Measurements from ENCODE around the gene SLAMF1. TPM values are rescaled to one million over a fixed set of nuclear protein-coding genes. Genes with fewer than 3 reads are reported as not detected.
A peak's percentile ranks its signal among the peaks of the same experiment; 100 is the strongest.
"Not testable (repeated sequence)": the region's sequence is repeated elsewhere in the genome, so short reads cannot be mapped to it uniquely, and the experiment has no call there.

SLAMF1 gene
- total and polyA plus RNA-seq, 2 experiments from 2014 or later, result not detected

DNA sequence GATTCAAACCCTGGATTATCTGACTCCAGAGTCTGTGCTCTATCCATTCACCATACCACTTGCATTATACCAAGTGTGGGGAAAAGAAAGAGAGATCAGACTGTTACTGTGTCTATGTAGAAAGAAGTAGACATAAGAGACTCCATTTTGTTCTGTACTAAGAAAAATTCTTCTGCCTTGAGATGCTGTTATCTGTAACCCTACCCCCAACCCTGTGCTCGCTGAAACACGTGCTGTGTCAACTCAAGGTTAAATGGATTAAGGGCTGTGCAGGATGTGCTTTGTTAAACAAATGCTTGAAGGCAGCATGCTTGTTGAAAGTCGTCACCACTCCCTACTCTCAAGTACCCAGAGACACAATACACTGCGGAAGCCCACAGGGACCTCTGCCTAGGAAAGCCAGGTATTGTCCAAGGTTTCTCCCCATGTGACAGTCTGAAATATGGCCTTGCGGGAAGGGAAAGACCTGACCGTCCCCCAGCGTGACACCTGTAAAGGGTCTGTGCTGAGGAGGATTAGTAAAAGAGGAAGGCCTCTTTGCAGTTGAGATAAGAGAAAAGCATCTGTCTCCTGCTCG is 5.3 kb upstream of the SLAMF1 start:
- H3K4me3 Mint-ChIP-seq, result not testable (repeated sequence)
- ATAC-seq, result peak; percentile 43

More for the DNA sequence above, 5.3 kb upstream of the SLAMF1 start:
- TF ChIP-seq CREB1 (CRISPR knock-in tag; IDR thresholded peaks at IDR 0.05; ENCODE audit: low read depth) (peak; percentile 62; the same call in 1 of the 2 replicates), ETS1 (IDR thresholded peaks at IDR 0.05) (0 out of 2 replicates have a peak, but pooled peaks have one; percentile 47), NANOG (IDR thresholded peaks at IDR 0.05; ENCODE audit: borderline replicate concordance) (peak; percentile 36; the same call in 1 of the 2 replicates), ZNF114 (CRISPR knock-in tag; IDR thresholded peaks at IDR 0.05) (peak; percentile 27; the same call in 1 of the 2 replicates)
- TF ChIP-seq, protein P1, sequence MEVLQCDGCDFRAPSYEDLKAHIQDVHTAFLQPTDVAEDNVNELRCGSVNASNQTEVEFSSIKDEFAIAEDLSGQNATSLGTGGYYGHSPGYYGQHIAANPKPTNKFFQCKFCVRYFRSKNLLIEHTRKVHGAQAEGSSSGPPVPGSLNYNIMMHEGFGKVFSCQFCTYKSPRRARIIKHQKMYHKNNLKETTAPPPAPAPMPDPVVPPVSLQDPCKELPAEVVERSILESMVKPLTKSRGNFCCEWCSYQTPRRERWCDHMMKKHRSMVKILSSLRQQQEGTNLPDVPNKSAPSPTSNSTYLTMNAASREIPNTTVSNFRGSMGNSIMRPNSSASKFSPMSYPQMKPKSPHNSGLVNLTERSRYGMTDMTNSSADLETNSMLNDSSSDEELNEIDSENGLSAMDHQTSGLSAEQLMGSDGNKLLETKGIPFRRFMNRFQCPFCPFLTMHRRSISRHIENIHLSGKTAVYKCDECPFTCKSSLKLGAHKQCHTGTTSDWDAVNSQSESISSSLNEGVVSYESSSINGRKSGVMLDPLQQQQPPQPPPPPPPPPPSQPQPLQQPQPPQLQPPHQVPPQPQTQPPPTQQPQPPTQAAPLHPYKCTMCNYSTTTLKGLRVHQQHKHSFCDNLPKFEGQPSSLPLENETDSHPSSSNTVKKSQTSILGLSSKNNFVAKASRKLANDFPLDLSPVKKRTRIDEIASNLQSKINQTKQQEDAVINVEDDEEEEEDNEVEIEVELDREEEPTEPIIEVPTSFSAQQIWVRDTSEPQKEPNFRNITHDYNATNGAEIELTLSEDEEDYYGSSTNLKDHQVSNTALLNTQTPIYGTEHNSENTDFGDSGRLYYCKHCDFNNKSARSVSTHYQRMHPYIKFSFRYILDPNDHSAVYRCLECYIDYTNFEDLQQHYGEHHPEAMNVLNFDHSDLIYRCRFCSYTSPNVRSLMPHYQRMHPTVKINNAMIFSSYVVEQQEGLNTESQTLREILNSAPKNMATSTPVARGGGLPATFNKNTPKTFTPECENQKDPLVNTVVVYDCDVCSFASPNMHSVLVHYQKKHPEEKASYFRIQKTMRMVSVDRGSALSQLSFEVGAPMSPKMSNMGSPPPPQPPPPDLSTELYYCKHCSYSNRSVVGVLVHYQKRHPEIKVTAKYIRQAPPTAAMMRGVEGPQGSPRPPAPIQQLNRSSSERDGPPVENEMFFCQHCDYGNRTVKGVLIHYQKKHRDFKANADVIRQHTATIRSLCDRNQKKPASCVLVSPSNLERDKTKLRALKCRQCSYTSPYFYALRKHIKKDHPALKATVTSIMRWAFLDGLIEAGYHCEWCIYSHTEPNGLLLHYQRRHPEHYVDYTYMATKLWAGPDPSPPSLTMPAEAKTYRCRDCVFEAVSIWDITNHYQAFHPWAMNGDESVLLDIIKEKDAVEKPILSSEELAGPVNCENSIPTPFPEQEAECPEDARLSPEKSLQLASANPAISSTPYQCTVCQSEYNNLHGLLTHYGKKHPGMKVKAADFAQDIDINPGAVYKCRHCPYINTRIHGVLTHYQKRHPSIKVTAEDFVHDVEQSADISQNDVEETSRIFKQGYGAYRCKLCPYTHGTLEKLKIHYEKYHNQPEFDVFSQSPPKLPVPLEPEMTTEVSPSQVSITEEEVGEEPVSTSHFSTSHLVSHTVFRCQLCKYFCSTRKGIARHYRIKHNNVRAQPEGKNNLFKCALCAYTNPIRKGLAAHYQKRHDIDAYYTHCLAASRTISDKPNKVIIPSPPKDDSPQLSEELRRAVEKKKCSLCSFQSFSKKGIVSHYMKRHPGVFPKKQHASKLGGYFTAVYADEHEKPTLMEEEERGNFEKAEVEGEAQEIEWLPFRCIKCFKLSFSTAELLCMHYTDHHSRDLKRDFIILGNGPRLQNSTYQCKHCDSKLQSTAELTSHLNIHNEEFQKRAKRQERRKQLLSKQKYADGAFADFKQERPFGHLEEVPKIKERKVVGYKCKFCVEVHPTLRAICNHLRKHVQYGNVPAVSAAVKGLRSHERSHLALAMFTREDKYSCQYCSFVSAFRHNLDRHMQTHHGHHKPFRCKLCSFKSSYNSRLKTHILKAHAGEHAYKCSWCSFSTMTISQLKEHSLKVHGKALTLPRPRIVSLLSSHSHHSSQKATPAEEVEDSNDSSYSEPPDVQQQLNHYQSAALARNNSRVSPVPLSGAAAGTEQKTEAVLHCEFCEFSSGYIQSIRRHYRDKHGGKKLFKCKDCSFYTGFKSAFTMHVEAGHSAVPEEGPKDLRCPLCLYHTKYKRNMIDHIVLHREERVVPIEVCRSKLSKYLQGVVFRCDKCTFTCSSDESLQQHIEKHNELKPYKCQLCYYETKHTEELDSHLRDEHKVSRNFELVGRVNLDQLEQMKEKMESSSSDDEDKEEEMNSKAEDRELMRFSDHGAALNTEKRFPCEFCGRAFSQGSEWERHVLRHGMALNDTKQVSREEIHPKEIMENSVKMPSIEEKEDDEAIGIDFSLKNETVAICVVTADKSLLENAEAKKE (CRISPR knock-in tag; IDR thresholded peaks at IDR 0.05), result peak; percentile 62; the same call in 1 of the 2 replicates
- not testable (repeated sequence) for H2AFZ ChIP-seq; H3K79me2 ChIP-seq (replicated peaks; ENCODE audit: insufficient read depth); H4K20me1 ChIP-seq (replicated peaks; ENCODE audit: insufficient read depth); H3K4me3 ChIP-seq; H3K36me3 ChIP-seq (ENCODE audit: insufficient read depth); H3K9me3 Mint-ChIP-seq; H3F3A ChIP-seq (replicated peaks; ENCODE audit: low read depth); H3K27me3 Mint-ChIP-seq (ENCODE audit: insufficient read depth, low read depth, poor library complexity); H3K36me3 Mint-ChIP-seq (ENCODE audit: low read depth); H3K27me3 ChIP-seq (ENCODE audit: insufficient read depth)
- Mint-ChIP-seq H3K27ac (peak overlapping the region; percentile 62; the same call in 1 of the 2 replicates), H3K4me1 (peaks cover 32% of the 10 kb centered on the region)
- DNase-seq (ENCODE audit: low spot score), result peak; percentile 79
- H3K9me2 ChIP-seq (ENCODE audit: insufficient read depth), result peaks cover 23% of the 10 kb centered on the region
- H3K4me2 ChIP-seq, result peak overlapping the region; percentile 56; the same call in 1 of the 2 replicates
- peaks cover 25% of the 10 kb centered on the region for H3K4me1 ChIP-seq (ENCODE audit: insufficient read depth)
- peak overlapping the region; percentile 78 for H3K27ac ChIP-seq (ENCODE audit: low read depth)

All from GM23338 (cell line).